GM18508 (cell line): ENCODE data around the gene TNFRSF8.

ENCODE experiments used
- ATAC-seq: cut with Tn5 transposase; IDR thresholded peaks from one replicate; pipeline ENCODE4 v1.9.1; 2021; ENCODE audit warnings: moderate number of reproducible peaks; ENCODE audit not compliant: insufficient read depth, unreplicated experiment

Gene TNFRSF8

GRCh38 chr1:12183095-12183794 is 120.1 kb downstream of the TNFRSF8 start:
- no peak for ATAC-seq

GRCh38 chr1:12184008-12184681 is 121.0 kb downstream of the TNFRSF8 start:
- no peak for ATAC-seq

GRCh38 chr1:12185036-12185917 is 122.2 kb downstream of the TNFRSF8 start:
- ATAC-seq, result no peak

- no peak for ATAC-seq
These were observed 123.0 kb downstream of the TNFRSF8 start for GRCh38 chr1:12185918-12186678.

- no peak for ATAC-seq
These were observed 123.5 kb downstream of the TNFRSF8 start for GRCh38 chr1:12186679-12186985.

GRCh38 chr1:12188115-12188514 is 125.0 kb downstream of the TNFRSF8 start:
- ATAC-seq, result no peak

GRCh38 chr1:12188657-12189327 is 125.7 kb downstream of the TNFRSF8 start:
- no peak for ATAC-seq

- ATAC-seq, result no peak
These were observed 126.2 kb downstream of the TNFRSF8 start for GRCh38 chr1:12189328-12189682.

GRCh38 chr1:12191242-12192032 is 128.3 kb downstream of the TNFRSF8 start:
- no peak for ATAC-seq
